ENCODE results near the gene HOXA11.
A peak's percentile ranks its signal among the peaks of the same experiment; 100 is the strongest.

HOXA11 gene
- 0 to 1.2 (median 0) reads per million in 9 experiments for total RNA-seq

- Mint-ChIP-seq H3K4me3 (peak within 1 kb of the TSS; percentile 80 to 87), H3K27me3 (peaks cover 67 to 93% of the 10 kb centered on the region in 2 donors), H3K36me3 (ENCODE audit: insufficient read depth) (peaks cover 47% of the 10 kb centered on the region), H3K9me3 (no peaks in the 10 kb centered on the region), H3K4me1 (ENCODE audit: low read depth in 2 of 2) (peaks cover 40 to 48% of the 10 kb centered on the region in 2 donors), H3K27ac (peak within 1 kb of the TSS in 1 of 2 donors; percentile 38)
- ATAC-seq (replicated peaks) = peak; percentile 17
- no peak for DNase-seq
These were observed at the start of gene HOXA11 for GRCh38 chr7:27185013-27185853. Gene HOXA11, minus strand, starts transcription at chr7:27185232. Its CDS starts 88 bp downstream, at chr7:27185144.

- Mint-ChIP-seq H3K36me3 (ENCODE audit: insufficient read depth) (no peaks in the 10 kb centered on the region), H3K27me3 (peaks cover 57 to 64% of the 10 kb centered on the region in 2 donors), H3K9me3 (no peaks in the 10 kb centered on the region), H3K4me3 (no peak overlapping the region), H3K4me1 (ENCODE audit: low read depth in 2 of 2) (no peaks in the 10 kb centered on the region), H3K27ac (no peak overlapping the region)
- ATAC-seq (replicated peaks) = no peak
- DNase-seq = no peak
These were observed 44.4 kb upstream of the HOXA11 start for GRCh38 chr7:27229448-27229847.

DNA sequence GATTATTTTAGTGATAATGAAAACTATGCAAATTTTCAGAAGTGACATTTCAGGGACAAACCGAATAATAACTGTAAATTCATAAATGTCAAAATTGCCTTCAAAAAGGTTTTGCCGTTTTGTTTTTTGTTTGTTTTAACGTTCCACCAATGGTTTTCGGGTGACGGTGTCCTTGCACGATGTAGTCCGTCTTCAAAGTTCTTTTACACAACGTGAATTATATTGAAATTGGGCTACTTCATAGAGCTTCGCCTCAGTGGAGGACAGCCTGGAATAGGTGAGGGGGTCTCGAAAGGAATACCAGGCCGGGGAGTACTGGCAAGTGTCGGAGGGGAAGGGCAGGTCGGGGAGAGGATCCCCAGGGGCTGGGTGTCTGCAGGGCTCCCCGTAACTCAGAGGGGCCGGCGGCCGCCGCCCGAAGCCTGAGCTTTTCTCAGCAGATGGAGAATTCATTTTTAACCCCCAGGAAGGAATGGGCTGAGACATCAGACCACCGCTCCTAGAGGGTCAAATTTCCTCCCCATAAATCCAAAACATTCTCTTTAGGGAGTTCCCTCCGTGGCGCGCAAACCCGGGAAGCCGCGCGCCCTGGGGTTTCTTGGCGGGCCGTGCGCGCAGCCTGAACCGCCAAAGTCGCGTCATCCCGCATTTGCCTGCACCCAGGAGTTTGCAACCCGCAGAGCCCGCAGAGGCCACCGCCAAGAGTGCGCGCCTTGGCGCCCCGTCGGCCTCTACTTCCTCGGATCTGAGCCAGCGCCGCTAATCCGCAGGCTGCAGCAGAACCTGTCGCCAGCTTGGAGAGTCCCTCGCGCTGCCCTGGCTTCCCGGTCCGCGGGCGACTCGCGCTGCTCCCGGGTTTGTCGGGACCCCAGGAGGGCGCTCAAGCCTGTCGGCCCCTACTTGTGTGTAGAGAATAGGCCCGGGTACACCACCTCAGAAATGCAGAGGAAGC is 40.2 kb upstream of the HOXA11 start:
- ATAC-seq (replicated peaks) (no peak), DNase-seq (no peak)
- Mint-ChIP-seq H3K9me3 (no peaks in the 10 kb centered on the region), H3K4me3 (no peak overlapping the region), H3K4me1 (ENCODE audit: low read depth in 2 of 2) (no peaks in the 10 kb centered on the region), H3K36me3 (ENCODE audit: insufficient read depth) (no peaks in the 10 kb centered on the region), H3K27ac (no peak overlapping the region), H3K27me3 (peaks cover 73 to 90% of the 10 kb centered on the region in 2 donors)

DNA sequence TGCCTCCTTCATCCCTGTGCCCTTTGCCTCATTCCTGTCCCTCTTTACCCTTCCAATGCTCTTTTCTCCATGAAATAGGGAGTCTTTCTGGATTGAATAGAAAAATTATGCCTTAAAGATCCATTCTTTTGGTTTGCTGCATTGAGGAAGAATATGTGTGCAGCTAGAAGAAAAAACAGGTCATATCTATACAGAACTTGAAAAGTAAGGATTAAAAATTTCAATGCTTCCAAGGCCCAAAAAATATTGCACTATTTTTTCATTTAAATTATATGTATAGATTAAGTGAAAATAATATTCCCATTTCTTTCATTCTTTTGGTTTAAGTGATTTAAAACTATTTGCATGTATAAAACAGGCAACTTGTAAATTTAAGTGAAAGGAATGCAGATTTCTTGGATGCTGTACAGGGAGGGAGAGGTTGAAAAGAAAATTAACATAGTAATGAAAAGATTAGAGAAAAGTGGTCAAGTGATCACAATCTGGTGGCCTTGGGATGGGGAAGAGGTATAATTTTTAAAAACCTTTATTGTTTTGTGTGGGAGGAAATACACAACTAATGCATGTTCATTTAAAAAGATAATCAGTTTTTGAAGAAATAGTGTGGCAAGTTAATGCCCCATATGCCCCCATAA is 39.0 kb upstream of the HOXA11 start:
- H3K36me3 Mint-ChIP-seq (ENCODE audit: insufficient read depth) = no peaks in the 10 kb centered on the region
- no peaks in the 10 kb centered on the region for H3K9me3 Mint-ChIP-seq

GRCh38 chr7:27221201-27221797 is 36.3 kb upstream of the HOXA11 start:
- peaks cover 0 to 4% of the 10 kb centered on the region in 2 donors for H3K4me1 Mint-ChIP-seq (ENCODE audit: low read depth in 2 of 2)
- no peak overlapping the region for H3K4me3 Mint-ChIP-seq
- H3K36me3 Mint-ChIP-seq (ENCODE audit: insufficient read depth) = peaks cover 4% of the 10 kb centered on the region
- DNase-seq (no peak), ATAC-seq (replicated peaks) (no peak)
- H3K27ac Mint-ChIP-seq = no peak overlapping the region
- H3K9me3 Mint-ChIP-seq = no peaks in the 10 kb centered on the region
- H3K27me3 Mint-ChIP-seq = peaks cover 77 to 96% of the 10 kb centered on the region in 2 donors

More for the DNA sequence above, 39.0 kb upstream of the HOXA11 start:
- no peak for DNase-seq
- Mint-ChIP-seq H3K4me1 (ENCODE audit: low read depth in 2 of 2) (peaks cover 0 to 4% of the 10 kb centered on the region in 2 donors), H3K27me3 (peaks cover 81 to 92% of the 10 kb centered on the region in 2 donors), H3K4me3 (no peak overlapping the region), H3K27ac (no peak overlapping the region)
- ATAC-seq (replicated peaks) = no peak

DNA sequence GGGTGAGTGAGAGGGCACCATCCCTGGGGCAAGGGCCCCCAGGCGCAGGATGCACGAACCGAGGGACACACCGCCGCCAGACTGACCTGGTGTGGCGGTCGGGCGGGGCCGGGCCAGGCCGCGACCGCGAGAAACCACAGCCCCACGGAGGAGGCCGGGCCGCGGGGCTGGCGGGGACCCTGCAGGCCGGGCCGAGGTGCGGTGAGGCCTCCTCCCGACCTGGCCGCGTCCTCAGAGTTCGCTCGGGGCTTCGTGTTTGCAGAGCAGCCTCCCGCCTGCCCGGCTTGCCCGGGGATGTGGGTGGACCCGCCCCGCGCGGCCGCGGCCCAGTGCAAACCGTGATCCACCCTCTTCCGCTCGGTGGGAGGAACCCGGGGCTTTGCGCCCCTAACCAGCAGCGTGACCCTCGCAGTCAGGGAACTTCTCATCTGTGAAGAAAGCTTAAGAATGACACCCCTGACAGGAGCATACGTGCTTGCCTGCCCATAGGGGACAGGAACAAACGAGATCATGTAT is 35.5 kb upstream of the HOXA11 start:
- peaks cover 78 to 97% of the 10 kb centered on the region in 2 donors for H3K27me3 Mint-ChIP-seq
- no peak overlapping the region for H3K4me3 Mint-ChIP-seq
- no peak for DNase-seq
- ATAC-seq (replicated peaks) = peak; percentile 19
- H3K4me1 Mint-ChIP-seq (ENCODE audit: low read depth in 2 of 2) = peaks cover 0 to 4% of the 10 kb centered on the region in 2 donors
- H3K36me3 Mint-ChIP-seq (ENCODE audit: insufficient read depth) = peaks cover 4% of the 10 kb centered on the region
- no peaks in the 10 kb centered on the region for H3K9me3 Mint-ChIP-seq
- no peak overlapping the region for H3K27ac Mint-ChIP-seq

DNA sequence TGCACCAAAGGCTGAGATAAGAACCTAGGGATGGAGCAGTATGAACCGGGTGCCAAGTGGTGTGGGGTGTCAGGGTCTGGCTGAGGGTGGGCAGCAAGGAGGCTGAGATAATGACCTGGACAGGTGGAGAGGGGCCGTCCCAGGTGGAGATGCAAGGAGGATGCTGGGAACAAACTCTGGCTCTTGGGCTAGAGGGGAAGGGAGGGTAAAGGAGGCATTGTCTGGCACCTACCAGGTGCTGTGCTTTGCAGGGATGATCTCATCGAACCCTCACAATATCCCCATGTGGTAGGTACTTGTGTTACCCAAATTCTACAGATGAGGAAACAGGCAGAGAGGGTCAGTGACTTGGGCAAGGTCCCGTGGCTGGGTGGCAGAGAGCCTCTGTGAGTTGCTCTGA is 34.8 kb upstream of the HOXA11 start:
- no peak overlapping the region for H3K4me3 Mint-ChIP-seq
- H3K27me3 Mint-ChIP-seq = peaks cover 80 to 97% of the 10 kb centered on the region in 2 donors
- peaks cover 4% of the 10 kb centered on the region for H3K36me3 Mint-ChIP-seq (ENCODE audit: insufficient read depth)
- H3K27ac Mint-ChIP-seq = no peak overlapping the region
- no peak for ATAC-seq (replicated peaks)
- H3K4me1 Mint-ChIP-seq (ENCODE audit: low read depth in 2 of 2) = peaks cover 0 to 4% of the 10 kb centered on the region in 2 donors
- DNase-seq = no peak
- no peaks in the 10 kb centered on the region for H3K9me3 Mint-ChIP-seq

DNA sequence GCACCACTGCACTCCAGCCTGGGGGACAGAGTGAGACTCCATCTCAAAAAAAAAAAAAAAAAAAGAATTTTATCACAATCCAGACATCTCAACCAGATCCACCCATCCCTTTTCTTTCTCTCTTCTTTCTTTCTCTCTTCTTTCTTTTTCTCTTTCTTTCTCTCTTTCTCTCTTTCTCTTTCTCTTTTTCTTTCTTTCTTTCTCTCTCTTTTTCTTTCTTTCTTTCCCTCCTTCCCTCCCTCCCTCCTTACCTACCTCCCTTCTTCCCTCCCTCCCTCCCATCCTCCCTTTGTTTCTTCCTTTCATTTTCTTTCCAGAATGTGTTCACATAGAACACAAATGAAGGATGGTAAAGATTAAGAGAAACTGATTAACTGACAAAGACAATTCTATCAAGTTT is 32.9 kb upstream of the HOXA11 start:
- Mint-ChIP-seq H3K27me3 (peaks cover 80 to 97% of the 10 kb centered on the region in 2 donors), H3K4me3 (no peak overlapping the region), H3K27ac (no peak overlapping the region), H3K4me1 (ENCODE audit: low read depth in 2 of 2) (peaks cover 0 to 7% of the 10 kb centered on the region in 2 donors), H3K36me3 (ENCODE audit: insufficient read depth) (peaks cover 4% of the 10 kb centered on the region), H3K9me3 (no peaks in the 10 kb centered on the region)
- ATAC-seq (replicated peaks) = no peak
- DNase-seq = no peak

DNA sequence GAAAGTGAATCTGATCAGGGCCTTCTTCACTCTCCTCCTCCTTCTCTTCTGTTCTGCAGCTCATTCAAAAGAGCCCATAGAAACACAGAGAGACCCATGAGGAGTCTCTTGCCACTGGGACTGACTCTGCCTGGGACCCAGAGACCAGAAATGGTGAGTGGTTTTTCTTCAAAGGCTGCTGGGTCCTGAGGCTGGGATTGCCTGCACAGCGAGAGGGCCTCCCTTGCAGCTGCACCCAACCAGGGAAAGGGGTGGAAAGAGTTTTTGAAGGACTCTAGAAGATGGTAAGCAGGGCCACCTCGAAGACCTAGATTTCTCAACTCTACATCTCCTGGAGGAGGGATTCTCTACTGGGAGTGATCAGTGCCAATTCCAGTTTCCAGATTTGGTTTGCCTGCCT is 30.3 kb upstream of the HOXA11 start:
- Mint-ChIP-seq H3K27ac (no peak overlapping the region), H3K36me3 (ENCODE audit: insufficient read depth) (peaks cover 4% of the 10 kb centered on the region), H3K4me3 (no peak overlapping the region), H3K27me3 (peaks cover 86 to 99% of the 10 kb centered on the region in 2 donors), H3K4me1 (ENCODE audit: low read depth in 2 of 2) (peaks cover 4 to 10% of the 10 kb centered on the region in 2 donors), H3K9me3 (no peaks in the 10 kb centered on the region)
- ATAC-seq (replicated peaks) (no peak), DNase-seq (no peak)

DNA sequence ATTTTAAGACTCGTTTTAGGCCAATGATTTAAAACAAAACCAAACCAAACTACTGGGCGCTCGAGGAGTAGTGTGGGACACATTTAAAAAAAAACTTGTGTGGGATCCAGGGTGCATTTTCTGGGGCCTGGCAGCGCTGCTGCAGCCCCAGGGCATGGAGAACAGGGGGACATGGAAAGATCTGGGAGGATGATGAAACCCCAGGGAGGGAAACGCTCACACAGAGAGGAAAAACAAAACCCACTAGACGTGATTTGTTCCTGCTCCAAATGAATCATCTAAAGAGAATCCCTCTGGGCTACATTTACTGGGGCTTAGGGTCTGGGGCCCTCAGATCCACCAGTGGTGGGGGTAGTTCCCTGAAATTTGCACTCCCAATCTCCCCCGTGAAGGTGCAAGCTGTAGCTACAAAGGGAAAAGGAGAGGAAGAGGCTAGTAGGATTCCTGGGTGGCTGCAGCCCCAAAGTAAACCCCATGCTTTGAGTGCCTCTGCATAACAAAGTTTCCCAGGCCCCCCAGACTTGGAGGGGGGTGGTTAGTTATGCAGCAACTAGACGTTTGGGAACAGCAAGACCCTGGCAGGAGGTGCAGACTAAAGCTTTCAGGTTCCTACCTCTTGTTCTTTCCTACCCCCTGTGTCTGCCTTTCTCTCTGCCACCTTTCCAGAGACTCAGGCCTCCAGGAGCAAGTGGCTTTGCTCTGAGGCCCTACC is 29.4 kb upstream of the HOXA11 start:
- H3K27ac Mint-ChIP-seq = no peak overlapping the region
- H3K4me3 Mint-ChIP-seq = no peak overlapping the region
- H3K36me3 Mint-ChIP-seq (ENCODE audit: insufficient read depth) = peaks cover 4% of the 10 kb centered on the region
- H3K27me3 Mint-ChIP-seq = peaks cover 86 to 100% of the 10 kb centered on the region in 2 donors
- ATAC-seq (replicated peaks) = no peak
- H3K9me3 Mint-ChIP-seq = no peaks in the 10 kb centered on the region
- DNase-seq = no peak
- peaks cover 7 to 11% of the 10 kb centered on the region in 2 donors for H3K4me1 Mint-ChIP-seq (ENCODE audit: low read depth in 2 of 2)

- Mint-ChIP-seq H3K27ac (no peak overlapping the region), H3K36me3 (ENCODE audit: insufficient read depth) (peaks cover 4% of the 10 kb centered on the region), H3K27me3 (peaks cover 86 to 100% of the 10 kb centered on the region in 2 donors), H3K9me3 (no peaks in the 10 kb centered on the region), H3K4me3 (no peak overlapping the region), H3K4me1 (ENCODE audit: low read depth in 2 of 2) (peaks cover 7 to 11% of the 10 kb centered on the region in 2 donors)
- ATAC-seq (replicated peaks) (no peak), DNase-seq (no peak)
These were observed 28.6 kb upstream of the HOXA11 start for GRCh38 chr7:27213433-27214238.
